GM19463 (cell line): Measurements from ENCODE around the gene MPPED1.

Experiments
- ATAC-seq: cut with Tn5 transposase; IDR thresholded peaks from one replicate; pipeline ENCODE4 v1.9.1; 2021; ENCODE audit warnings: mild to moderate bottlenecking, moderate library complexity; ENCODE audit not compliant: unreplicated experiment

MPPED1 gene

GRCh38 chr22:43514476-43515157 lies 102.8 kb downstream of the MPPED1 start:
- no peak for ATAC-seq

- no peak for ATAC-seq
These were observed 103.6 kb downstream of the MPPED1 start for GRCh38 chr22:43515411-43515810.

DNA sequence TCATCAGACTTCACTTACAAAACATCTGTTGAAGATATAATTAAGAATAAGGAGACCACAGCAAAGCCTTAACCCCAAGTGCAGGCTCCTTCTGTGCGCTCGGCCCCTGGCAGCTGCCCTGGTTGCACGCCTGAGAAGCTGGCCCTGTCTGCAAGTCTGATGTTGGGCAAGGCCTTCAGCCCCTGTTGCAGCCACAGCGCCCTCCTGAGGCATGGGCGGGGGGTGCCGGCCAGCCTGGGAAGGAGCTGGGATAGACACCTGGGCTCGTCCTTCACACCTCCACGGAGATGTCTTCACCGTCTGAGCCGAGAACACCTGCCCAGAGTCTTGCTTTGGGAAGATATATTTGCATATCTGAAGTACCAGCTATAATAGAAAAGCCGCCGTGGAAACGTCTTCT lies 104.1 kb downstream of the MPPED1 start:
- ATAC-seq: no peak

- ATAC-seq: no peak
These were observed 104.6 kb downstream of the MPPED1 start for GRCh38 chr22:43516386-43516785.

DNA sequence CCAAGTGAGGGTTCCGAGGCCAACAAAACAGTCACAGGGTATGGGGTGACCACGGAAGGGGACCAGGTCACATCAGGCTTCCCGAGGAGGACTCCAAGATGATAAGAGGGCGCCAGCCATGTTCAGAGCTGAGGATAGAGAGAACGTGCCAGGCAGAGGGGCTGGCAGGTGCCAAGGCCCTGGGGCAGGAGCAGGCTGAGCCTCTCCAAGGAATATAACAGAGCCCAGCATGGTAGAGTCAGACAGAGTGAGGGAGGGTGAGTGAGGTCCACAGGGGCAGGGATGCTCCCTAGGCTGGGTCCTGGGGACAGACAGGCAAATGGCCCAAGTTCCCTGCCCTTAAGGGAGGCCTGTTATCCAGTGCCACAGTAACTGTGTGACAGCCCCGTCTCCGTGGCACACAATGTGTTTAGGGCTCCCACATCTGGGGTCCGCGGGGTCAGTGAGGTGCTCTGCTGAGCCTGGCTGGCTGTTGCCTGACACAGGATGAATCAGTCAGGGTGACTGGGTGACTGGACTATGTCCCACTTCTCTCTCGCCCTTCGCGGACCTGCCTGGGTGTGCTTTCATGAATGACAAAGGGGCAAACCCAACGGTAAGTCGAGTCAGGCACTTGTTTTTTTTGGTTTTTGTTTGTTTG lies 105.3 kb downstream of the MPPED1 start:
- ATAC-seq: no peak

DNA sequence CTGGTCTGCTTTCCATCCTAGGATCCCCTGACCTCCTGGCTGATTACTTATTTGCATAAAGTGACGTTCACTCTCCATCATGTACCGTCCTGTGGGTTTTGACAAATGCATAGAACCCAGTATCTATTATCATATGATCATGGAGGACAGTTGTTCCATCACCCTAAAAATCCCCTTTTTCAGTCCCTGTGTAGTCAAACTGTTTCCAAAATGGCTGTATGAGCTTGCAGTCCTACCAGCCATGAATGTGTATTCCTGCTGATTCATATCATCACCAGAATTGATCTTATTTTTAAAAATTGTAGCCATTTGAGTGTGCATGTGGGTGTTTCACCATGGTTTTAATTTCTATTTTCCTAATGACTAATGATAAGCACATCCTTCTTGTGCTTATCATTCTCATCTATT lies 108.8 kb downstream of the MPPED1 start:
- ATAC-seq: no peak

DNA sequence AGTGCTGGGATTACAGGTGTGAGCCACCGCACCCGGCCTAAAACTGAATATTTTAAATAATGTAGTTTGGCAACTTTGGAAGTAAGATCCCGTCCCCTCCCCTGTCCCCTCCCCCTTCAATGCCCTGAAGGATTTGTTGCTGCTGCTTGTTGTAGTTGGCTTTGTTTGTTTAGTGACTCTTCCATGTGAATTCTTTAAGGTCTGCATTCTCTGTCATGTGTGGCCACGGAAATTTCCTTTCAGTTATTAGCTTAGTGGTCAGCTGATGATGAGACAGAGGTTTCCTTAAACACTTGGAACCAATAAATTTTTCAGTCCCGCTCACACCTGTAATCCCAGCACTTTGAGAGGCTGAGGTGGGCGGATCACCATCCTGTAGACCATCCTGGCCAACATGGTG lies 109.9 kb downstream of the MPPED1 start:
- no peak for ATAC-seq

- ATAC-seq: no peak
These were observed 114.4 kb downstream of the MPPED1 start for GRCh38 chr22:43526117-43526655.

DNA sequence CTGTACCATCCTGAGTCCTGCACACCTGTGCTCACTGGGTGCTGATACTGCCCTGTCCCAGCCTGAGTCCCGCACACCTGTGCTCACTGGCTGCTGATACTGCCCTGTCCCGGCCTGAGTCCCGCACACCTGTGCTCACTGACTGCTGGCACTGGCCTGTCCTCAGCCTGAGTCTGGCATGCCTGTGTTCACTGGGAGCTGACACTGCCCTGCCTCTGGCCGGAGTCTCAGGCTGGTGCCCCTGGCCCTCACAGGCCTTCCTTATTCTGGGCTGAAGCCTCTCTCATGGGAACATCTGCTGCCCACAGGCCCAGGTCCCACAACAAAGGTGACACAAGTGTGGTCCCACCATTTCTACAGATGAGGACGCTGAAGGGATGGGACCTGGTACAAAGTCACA lies 115.1 kb downstream of the MPPED1 start:
- ATAC-seq: no peak

- ATAC-seq: no peak
These were observed 117.0 kb downstream of the MPPED1 start for GRCh38 chr22:43528601-43529360.

DNA sequence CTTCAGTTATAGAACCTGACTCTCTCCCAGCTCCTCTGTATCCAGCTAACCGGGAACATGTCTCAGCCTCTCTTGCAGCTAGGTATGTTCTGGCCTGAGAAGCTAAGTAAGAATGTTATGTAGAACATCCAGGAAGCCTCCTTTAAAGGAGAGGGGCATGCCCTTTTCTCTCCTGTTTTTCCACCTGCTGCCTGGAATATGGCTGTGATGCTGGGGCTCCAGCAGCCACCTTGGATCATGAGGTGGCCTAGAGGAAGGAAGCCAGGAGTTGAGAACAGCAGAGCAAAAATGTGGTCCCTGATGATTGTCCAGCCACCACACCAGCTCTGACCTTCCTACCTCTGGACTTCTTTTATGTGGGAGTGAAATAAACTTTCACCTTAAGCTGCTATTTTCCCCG lies 117.6 kb downstream of the MPPED1 start:
- no peak for ATAC-seq

DNA sequence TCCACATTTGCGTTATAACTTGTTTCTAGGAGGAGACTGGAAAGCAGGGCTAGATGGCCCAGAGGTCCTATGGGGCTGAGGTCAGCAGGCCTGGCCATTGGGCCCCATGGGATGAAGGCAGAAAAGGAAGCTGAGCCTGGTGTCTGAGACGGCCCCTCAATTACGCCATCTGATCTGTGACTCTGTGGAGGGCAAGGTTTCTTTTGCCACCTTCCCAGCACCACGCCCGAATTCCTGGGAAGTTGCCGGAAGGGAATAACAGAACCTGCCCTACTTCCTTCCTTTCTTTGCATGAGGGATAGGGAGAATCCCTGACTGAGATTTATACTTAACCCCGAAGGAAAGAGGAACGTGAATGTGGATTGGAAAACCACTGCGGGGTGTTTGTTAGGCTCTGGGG lies 118.1 kb downstream of the MPPED1 start:
- ATAC-seq: no peak

DNA sequence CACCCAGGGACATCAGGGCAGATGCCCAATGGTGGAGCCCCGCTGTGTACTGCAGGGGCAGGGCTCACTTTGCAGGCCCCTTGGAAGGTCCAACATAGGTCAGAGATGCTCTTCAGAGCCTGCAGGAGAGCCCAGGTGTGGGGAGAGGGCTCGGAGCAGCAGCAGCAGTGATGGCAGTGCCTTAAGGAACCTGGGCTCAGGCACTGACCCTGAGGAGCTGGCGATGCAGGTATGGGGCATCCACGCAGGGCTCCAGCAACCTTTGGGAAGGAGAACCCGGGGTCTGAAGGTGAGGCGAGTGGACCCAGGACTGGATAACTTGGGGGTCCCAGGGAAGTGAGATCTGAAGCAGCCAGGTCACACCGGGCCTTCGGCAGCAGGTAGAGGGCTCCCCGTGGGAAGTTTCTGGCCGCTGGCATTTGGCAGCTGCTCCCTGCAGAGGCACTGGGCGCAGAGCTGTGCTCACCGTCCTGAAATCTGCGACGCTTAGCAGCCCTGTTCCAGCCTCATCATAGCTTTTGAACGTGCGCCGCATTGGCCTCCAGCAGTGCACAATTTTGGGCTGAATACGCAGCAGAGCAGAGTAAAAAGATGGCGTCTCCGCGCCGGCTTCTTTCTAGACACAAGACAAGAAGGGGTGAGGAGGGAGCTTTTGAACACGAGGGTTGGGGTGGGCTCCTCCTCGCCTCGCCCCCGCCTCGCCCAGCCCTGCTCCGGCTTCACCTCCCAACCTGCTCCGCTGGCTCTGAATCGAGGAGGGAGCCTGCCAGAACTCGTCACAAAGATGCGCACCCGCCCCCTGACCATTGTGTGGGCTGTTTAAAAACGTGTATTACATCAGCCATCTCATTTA lies 118.8 kb downstream of the MPPED1 start:
- ATAC-seq: no peak

GRCh38 chr22:43531651-43532050 lies 119.8 kb downstream of the MPPED1 start:
- ATAC-seq: no peak

DNA sequence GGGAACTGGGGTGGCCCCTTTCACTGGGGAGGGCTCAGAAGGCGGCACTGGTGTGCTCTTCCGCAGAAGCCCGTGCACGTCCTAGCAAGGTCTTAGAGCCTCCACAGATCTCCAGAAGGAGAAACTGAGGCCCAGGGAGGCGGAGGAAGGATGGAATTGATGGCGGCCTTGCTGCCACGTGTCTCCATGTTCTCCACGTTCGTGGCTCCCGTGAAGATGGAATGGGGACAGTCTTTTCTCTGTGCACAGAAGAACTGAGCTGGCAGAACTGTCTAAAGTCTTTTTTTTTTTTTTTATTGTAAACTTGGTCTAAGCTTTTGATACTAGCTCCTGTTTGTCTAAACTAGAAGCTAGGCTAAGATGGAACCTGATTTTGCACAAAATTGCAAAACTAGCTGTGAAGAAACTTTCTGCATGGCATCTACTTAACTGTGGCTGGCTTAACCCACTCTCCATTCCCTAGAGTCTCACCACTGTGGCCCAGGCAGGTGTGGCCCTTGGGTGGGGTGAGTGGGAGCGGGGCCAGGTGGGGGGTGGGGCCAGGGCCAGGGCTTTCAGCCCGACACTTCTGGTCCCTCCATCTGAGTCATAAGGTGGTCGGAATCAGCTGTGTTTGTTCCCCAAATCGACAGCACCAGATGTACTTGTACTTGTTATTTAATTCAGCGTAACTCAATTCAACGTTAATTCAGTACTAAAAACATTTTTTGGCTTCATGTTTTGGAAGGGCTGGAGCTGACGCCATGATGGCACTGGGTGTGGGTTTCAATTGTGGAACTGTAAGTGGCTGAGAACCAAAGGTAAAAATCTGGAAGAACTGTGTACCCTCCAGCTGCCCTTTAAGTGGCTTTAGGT lies 120.7 kb downstream of the MPPED1 start:
- no peak for ATAC-seq

- no peak for ATAC-seq
These were observed 121.3 kb downstream of the MPPED1 start for GRCh38 chr22:43533156-43533530.

- no peak for ATAC-seq
These were observed 122.0 kb downstream of the MPPED1 start for GRCh38 chr22:43533656-43534428.

- ATAC-seq: no peak
These were observed 123.1 kb downstream of the MPPED1 start for GRCh38 chr22:43534916-43535315.

- ATAC-seq: no peak
These were observed 123.5 kb downstream of the MPPED1 start for GRCh38 chr22:43535336-43535735.
